GM15510 (cell line): ENCODE results near the gene EFL1.

Experiments used
- POLR2A ChIP-seq: IDR thresholded peaks from 3 replicates; pipeline ENCODE4 v1.6.1; 2011; ENCODE audit warnings: borderline replicate concordance; ENCODE audit not compliant: insufficient read length; ENCODE audit errors: extremely low read depth

The EFL1 gene

DNA sequence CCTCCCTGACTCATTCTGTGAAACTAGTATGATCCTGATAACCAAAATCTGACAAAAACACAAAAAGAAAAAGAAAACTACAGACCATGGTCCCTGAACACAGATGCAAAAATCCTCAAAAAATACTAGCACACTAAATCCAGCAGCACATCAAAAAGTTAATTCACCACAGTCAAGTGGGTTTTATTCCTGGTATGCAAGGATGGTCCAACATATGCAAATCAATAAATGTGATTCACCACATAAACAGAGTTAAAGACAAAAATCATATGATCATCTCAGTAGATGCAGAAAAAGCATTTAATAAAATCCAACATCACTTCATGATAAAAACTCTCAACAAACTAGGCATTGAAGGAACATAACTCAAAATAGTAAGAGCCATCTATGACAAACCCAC is 12.9 kb upstream of the EFL1 start:
- no peak for TF ChIP-seq POLR2A

DNA sequence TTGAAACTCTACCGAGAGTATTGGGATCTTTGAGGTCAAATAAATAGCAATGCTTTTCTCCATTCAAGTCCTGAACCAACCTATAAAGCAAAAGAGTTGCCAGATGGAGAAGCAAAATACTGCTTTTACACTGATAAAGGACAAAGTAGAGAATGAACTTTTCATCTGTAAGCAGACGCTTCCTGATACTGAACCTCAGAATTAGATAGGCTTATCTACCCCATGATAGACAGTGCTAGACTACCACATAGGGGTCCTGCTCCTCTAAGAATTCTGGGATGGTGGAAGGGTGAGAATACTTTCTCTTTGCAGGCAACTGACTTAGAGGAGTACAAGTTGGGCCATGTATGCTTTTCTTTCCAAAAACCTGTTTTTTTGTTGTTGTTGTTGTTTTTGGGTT is 9.6 kb upstream of the EFL1 start:
- TF ChIP-seq POLR2A = no peak

DNA sequence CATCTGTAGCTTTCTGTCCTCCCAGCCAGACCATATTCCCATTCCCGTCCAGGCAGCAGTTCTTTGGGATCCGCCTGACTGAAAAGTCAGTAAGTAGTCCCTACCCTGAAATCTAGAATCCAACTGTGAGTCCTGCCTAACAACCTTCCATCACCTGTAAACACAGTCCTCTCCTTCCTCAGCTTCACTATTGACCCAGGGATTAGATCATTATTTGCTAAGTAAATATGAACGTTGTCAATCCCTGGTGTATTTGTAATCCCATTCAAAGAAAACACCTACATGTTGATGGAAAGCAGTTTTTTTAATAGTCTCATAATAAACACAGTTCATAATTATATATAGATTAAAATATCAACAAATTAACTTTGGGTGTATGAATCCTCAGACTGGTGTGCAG is 816 bp upstream of the EFL1 start:
- TF ChIP-seq POLR2A = no peak

DNA sequence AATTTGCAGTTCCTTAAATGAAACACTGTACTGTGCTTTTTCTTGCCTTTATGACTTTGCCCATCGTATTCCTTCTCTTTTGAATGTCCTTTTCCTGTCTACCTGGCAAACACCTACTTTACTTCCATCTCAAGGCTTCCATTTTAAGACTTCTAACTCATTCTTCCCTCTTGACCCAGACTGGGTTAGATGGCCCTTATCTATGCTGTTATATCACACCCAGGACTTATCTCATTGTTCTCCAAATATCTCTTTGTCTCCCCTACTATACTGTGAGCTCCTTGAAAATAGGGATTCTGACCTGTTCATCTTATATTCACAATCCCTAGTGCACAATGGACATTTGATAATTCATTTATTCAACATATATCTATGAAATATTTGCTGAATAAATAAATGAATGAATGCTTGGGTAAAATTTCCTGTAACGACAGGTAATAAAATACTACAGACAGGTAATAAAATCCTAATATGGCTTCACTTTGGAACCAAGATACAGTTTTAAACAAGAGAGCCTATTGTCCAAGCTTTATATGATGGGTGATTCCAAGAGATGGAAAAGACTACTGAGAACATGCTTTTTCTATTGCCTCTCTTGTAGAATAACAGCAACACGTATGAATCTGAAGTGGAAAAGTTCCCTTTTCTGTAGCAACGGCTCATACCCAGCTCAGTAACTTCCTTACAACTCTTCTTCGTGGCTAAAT is 22.7 kb downstream of the EFL1 start:
- no peak for TF ChIP-seq POLR2A

DNA sequence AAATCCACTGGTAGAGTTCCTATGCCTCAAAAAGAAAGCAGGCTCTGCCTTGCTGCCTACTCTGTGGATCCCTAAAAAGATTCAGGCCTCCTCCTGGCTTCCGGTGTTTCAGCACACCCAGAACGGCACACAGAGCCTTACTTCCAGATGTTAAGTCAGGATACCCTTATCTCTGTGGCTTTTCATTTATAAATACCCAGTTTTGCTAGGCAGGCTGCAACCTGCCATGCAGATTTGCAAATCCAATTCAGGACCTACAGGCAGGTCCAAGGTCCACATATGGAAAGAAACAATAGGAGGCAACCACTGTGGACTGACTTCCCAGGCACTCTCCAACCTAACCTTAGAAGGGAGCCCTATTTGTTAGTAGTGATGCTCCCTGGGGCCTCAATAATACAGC is 30.7 kb downstream of the EFL1 start:
- no peak for TF ChIP-seq POLR2A

DNA sequence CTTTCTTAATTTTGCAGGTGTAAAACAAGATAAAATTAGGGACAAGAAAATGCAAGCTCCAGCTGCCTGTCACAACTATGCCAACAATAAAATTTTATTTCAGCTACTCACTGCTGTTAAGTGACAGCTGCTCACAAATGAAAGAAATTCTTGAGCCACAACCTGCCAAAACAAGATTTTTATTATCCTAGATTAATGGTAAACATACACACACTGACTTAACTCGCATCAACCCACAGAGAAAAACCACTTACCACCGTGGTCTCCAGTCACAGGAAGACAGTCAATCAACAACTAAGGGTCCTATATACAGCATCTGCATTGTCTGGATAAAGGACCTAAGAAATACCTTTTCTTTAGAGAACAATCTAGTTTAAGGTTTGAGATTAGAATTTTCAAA is 31.3 kb downstream of the EFL1 start:
- no peak for TF ChIP-seq POLR2A

DNA sequence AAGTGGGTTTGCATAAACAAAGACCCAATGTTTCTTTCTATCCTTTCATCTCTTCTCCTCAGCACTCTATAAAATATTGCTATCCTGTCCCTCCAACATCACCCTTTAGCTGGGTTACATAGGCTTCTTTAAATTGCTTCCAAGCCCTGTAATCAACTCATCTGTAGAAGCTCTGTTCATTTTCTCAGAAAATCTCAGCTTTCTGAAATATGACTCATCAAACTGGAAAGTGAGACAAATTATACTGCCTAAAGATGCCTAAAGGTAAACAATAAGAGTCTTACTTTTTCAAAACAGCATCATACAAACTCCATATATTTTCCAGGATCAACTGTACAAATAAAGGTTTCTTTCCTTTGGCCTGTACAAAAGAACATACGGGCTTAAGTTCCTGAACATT is 33.8 kb downstream of the EFL1 start:
- TF ChIP-seq POLR2A = no peak

DNA sequence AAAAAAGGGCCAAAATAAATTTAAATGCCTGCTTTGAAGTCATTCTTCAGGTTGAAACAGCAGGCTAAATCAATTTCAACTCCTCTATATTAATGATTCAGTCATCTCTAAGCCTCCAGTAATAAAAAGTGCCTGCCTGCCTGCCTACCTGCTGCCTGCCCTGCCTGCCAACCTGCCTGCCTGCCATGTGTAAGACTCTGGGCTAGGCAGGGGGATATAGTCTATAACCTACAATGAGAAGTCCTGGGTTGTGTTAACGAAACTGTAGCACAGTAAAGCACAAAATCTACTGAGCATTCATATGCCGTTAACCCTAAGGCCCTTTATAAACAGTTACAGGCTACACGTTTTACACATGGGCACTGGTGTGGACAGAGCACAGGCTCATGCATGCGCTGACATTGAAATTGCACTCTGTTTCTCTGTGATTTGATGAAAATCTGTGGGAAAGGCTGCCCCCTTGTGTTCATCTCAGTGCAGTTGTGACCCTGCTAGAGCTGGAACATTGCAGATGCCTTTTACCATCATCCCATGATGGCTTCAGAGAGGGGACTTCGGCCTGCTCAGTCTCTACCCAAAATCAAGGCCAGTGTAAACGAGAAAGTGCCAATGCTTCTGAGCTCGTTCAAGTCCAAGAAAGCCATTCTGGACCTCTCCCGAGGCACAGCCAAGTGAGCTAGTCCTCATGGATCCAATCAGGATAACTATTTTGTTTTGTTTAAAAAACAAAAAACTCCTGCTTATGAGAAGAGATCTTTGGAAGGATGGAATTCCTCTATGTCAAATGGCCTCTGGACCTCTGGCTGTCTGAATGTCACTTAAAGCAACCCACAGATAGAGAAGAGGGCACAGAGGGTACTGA is 64.6 kb downstream of the EFL1 start:
- TF ChIP-seq POLR2A = no peak

DNA sequence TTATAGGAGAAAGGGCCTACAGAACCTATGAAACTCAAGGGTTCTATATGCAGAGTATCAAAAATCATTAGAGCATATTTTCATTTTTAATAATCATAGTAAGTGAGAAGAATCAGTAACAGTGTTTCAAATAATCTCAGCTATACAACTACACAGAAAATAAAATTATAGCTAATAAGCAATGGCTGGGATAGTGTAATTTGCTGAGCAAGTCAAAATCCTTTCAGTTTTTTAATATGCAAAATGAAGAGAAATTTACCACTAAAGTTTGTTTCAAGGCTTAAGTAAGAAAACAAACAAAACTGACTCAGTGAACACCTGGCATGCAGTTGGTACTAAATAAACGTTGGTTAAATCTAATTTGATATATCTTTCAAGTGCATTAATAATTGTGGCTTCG is 66.2 kb downstream of the EFL1 start:
- TF ChIP-seq POLR2A = no peak

DNA sequence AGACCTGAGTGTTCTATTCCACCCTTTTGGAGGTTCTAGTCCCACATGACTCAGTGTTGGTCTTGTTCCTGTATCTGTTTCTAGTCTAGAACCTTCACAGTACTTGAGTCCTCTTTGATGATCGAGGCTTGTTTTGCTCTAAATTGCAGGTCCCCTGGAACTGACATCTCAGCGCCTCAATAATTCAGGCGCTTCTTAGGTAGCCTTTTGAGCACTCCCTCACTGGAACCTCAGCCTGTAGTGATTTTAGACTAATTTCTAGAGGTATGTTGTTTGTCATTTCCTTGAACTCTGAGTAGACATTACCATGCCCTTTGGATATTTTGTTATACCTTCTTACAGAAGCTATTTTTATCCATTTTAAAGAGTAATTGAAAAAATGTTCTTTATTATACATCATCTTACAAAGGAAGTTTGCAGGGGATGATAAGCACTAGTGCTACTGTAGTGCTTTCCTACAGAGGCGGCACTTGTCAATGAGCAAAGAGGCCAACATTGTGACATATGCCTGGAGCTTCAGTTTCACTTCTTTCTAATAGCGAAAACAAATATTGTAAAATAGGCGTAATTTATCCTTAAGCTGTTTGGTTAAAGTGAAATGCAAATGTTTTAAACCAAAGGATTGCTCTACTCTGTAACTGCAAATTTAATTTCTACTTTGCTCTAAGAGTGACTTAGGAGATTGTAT is 75.7 kb downstream of the EFL1 start:
- TF ChIP-seq POLR2A = no peak

DNA sequence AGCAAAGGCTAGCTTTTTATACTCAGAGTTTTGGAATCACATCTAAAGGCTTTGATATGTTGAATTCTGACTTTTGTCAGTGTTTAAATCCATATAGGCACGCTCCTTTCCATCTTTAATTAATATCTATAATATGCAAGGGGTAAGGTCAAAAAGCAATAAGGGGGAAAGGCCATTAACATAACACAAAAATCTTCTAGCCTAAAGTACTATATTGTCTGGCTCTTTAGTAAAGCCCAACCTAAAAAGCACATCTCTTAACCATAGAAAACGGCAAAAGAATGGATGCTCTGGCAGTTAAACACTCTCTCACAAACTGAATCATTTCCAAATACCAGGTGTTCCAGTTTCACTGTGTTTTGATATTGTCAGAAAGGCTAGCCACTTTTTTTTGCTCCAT is 76.4 kb downstream of the EFL1 start:
- TF ChIP-seq POLR2A = no peak

DNA sequence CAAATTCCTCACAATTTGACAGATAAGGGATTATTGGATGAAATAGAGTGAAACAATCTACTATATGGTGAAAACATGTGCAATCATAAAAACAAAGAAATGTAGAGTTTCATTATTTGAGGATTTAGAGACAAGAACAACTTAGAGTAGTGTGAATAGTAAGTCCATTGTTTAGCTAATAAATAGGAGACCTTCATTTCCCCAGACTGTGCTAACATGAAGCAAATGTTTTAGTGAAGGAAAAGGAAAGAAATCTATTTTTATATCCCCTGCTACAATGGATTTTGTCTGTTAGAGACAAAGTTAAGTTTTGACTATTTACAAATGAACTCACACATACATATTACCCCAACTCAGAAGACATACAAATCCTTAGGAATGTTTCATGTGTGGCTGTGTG is 77.8 kb downstream of the EFL1 start:
- TF ChIP-seq POLR2A = no peak

DNA sequence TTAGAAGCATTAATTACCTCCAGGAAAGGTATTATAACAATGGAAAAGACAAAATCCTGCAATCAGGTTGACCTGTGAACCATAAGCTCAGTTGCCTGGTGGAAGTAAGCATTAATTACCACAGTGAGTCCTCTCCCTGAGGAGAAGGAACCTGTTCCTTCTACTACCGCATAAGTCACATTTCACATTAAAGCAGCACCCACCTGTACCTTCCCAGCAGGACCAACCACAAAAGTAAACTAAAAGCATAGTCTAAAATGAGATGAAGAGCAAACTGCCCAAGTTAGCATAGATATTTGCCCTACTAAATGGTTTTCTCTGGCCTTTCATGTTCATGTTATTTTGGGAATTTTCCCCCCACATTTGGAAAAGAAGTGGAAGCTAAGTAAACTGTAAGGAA is 78.2 kb downstream of the EFL1 start:
- no peak for TF ChIP-seq POLR2A

DNA sequence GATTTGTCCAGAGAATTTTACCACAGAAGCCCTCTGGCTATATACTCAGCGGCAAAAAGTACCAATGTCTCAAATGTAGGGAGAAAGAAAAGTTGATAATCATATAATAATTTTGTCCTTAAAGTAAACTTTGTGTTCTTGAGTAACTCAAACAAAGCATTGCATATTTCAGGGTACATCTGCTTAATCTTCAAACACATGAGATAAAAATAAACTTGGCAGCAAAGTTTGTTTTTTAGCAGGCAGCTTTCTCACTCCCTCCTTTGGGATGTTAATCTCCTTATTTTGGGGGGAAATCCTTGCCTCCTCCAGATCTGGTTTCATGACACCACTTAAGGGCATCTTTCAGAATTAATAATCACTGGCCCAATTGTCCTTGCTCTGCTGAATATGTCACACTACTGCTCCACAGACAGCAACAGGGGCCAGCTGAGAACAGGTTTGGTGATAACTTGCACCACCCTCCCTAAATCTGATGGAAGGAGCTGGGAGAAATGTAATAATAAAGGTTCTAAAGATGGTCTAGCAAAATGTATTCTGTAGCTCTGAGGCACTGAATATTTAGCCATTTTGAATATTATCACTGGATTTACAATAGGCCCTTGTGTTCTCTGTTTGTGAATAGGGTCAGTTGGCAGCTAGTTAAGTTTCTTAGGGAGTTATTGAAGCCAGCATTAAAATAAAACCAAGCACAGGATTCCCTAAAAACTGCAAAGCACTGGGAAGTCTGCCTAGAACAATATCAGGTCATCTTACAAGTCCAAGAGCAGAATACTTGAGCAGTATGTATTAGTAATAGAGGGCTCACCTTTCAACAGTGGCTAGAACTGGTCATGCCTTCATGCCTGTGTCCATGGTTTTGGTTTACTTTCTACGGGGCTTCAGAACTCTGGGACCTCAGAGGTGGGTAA is 79.2 kb downstream of the EFL1 start:
- TF ChIP-seq POLR2A = no peak
